Activated CD4-positive, alpha-beta T cell treated with anti-CD3 and anti-CD28 coated beads, Interleukin-2, amount 50 U/mL, for 1 hour (primary cell): ENCODE results near the gene RPS25.
"Not testable (repeated sequence)": the region's sequence is repeated elsewhere in the genome, so short reads cannot be mapped to it uniquely, and the experiment has no call there.

ENCODE experiments used
- DNase-seq: peaks from one replicate; pipeline ENCODE4 v3.0.0-alpha.2; 2020

The RPS25 gene

DNA sequence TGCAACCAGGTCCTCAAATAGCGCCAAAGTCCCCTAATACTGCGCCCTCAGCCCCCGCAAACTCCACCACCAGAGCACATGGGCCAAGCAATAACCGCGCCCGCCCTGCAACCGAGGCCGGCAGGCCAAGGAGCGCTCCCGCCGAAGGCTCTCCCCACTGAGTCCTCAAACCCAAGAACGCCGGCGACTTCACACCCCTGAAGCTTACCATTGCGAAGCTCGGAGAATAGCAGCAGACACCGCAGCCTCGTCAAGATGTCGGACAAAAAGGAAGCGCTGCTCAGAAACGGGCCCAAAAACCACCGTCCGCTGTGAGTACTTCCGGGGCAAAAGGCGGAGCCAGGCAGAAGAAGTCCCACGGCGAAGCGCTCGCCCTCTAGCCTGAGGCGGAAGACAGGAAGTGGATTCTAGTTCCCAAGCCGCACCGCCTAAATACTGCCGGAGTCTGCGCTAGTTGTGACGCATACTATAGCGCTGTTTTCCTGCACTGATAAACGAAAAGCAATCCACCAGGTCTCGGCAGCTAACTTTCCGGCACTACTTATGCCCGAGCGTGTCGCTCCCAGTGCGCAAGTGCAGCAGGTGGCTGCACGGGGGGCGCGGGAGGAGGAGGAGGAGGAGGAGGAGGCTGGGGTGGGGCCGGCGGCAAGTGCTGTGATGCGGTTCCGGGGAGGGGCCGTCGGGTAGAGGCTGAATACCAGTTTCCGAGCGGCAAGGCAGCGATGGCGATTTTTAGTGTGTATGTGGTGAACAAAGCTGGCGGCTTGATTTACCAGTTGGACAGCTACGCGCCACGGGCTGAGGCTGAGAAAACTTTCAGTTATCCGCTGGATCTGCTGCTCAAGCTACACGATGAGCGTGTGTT is at the start of gene RPS25, which contains the start of gene TRAPPC4:
Gene RPS25 (minus strand): TSS at position 270 of the 865 bp plus-strand sequence. CDS start 59 bp downstream, at position 211.
Gene TRAPPC4 (plus strand): TSS at position 693 of the 865 bp plus-strand sequence. CDS start 30 bp downstream, at position 723.
- peak; percentile 94 for DNase-seq

DNA sequence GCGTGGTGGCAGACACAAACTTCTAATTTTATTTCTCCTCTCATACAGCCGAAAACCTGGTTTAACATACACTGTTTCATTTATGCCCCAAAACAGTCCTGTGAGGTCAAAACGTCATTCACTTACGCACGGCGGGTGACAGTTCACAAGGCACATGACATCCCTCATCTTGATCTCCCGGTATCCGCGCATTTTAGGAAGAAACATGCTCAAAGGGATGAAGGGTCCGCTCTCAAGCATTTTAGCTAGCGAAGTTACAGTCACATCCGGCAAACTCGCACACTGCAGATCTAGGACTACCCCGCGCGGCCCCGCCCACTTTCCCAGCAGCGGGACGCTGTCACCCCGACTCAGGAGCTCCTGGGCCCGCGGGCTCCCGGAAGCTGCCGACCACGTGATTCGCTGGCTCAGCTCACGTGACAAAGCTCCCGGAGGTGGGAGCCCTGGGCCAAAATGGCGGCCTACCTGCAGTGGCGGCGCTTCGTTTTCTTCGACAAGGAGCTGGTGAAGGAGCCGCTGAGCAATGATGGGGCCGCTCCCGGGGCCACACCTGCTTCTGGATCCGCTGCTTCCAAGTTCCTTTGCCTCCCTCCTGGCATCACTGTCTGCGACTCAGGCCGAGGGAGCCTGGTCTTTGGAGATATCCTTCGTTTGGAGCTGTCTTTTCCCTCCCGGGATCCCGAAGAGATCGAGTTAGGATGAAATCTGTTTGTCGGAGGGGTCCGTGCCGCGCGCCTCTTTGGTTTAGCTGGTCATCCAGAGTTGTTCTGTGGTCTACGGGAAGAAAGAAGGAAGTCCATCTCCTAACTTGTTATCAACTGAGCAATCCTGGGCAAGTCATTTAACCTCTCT is 49.5 kb upstream of the RPS25 start, which contains the start of gene VPS11:
Gene VPS11 (plus strand): TSS at position 448 of the 852 bp plus-strand sequence. CDS start 6 bp downstream, at position 454.
- peak; percentile 98 for DNase-seq

DNA sequence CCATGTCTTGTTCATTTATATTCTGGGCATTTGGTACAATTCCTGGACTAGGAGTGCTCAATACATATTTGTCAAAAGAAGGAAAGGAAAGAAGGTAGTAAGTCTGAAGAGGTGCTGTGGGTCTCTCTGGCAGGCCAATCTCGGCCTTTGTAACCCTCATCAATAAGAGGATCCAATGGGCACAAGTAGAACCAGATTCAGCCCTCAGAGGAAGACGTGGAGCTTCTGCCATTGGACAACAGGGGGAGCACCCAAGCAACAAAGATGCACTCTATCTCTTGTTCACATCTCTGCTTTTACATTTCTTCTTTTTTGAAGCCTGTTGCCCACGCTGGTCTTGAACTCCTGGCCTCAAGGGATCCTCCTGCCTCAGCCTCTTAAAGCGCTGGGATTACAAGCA is 47.2 kb upstream of the RPS25 start:
- DNase-seq: peak; percentile 38

DNA sequence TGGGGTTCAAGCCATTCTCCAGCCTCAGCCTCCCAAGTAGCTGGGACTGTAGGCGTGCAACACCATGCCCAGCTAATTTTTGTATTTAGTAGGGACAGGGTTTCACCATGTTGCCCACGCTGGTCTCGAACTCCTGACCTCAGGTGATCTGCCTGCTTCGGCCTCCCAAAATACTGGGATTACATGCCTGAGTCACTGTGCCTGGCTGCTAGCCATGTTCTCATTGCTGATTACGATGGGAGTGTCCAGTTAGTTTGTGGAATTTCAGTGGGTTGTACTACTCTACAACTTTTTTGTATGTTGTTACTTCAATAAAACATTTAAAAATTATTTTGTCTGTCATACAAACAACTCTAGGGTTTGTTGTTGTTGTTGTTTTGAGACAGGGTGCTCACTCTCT is 44.6 kb upstream of the RPS25 start:
- DNase-seq: no peak

DNA sequence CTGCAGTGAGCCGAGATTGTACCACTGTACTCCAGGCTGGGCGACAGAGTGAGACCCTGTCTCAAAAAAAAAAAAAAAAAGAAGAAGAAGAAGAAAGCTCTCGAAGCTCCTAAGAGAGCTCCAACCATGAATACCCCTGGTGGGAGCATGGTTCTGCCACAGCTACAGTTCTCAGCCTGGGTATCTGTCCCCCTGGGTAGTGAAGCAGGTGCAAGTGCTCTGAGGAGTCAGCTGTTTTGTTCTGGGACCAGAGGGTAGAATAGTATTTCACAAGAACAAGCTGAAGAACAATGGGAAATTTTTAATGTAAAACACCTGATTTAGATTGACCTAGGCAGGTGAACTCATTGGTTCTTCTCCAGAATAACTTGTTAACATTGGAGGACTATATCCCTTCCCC is 43.1 kb upstream of the RPS25 start:
- no peak for DNase-seq

DNA sequence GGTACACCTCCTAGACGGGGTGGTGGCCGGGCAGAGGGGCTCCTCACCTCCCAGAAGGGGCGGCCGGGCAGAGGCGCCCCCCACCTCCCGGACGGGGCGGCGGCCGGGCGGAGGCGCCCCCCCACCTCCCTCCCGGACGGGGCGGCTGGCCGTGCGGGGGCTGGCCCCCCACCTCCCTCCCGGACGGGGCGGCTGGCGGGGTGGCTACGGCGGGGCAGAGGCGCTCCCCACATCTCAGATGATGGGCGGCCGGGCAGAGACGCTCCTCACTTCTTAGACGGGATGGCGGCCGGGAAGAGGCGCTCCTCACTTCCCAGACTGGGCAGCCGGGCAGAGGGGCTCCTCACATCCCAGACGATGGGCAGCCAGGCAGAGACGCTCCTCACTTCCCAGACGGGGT is 41.0 kb upstream of the RPS25 start:
- DNase-seq: not testable (repeated sequence)

DNA sequence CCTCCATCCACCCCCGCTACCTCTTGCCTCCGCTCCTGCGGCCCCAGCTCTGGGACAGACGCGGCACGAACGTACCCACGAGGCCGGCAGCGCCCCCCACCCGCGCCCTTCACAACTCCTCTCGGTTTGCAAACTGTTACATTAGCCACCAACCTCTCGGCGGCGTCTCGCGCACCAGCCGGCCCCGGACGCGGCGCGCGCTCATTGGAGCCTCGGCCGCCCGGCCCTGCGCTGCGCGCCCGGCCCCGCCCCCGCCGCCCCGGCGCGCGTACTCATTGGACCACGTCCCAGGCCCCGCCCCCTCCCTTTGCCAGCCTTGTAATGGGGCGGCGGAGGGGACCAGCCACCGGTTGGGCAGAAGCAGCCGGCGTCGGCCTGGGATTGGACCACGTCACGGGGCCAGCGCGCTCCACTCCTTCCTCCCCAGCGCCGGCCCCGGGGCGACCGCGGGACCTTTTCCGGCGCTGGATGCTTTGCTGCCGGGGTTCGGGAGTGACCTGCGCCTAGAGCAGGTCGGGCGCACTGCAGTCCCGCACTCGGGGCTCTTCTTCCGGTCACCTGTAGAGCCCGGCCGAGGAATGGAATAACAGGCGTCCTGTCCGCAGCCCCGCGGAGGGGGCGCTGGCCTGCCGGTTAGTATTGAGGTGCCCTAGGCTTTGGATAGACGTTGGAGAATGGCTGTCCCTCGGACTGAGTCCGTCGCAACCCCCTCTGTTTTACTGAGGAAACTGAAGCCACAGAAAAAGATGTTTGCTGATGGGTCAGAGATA is 39.0 kb upstream of the RPS25 start, which contains the start of gene HYOU1:
Gene HYOU1 (minus strand): TSS at position 206 of the 770 bp plus-strand sequence. CDS start 1,045 bp downstream, outside the sequence.
- peak; percentile 99 for DNase-seq

DNA sequence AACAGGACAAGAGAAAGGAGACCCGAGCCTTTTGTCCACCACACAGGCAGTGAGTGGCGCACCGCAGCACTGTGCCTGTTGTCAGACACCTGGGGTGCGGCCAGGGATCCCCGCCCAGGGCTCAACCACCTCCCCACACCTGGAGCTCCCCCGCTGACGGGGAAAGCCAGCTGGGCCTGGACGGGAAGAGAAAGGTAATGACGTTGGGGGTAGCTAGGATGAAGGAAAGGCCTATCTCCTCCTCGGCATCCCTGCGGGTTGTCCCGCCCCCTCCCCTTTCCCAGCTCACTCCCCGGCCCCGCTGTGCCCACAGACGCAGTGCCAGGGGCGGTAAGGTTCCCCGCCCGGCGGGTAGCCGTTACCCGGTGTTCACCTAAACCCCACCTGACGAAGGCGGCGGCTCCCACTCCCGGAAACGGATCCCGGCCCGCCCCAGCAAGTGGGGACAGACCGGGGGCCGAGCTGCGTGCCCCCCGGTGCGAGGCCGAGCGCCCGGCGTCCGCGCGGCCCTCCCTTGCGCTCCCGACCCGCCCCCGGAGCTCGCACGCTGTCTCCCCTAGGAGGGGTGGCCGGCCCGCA is 38.4 kb upstream of the RPS25 start:
- peak; percentile 43 for DNase-seq

DNA sequence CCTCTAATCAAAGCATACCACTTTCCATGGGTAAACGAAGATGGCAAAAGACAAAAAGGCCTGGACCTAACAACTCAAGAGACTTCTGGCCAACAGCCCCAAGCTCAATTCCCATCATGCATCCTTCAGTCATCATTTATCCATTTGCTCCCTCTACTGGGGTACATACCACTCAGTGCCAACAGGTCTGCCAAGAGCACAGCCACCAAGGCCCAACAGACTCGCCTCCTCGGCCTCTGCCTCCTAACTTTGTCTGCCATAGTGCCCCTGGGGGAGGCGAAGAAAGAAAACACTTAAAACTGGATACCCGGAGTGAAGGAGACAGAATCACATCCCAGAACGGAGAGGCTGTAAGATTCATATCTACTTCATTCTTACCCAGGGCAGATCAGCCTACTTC is 37.8 kb upstream of the RPS25 start:
- DNase-seq: no peak

DNA sequence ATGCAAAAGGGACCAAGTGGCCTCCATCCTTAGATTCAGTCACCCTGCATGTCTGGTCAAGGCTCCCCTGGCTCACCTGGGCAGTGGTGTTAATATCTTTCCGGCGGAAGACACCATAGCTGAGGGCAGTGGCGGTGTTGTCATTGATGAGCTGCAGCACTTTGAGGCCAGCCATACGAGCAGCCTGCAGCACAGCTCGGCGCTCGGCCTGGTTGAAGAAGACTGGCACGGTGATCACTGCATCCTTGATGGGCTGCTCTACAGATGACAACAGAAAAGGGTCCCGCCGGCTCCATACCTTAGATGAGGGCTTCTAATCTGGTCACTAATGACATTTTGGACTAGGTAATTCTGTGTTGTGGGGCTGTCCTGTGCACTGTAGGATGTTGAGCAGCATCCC is 36.3 kb upstream of the RPS25 start:
- DNase-seq: no peak

DNA sequence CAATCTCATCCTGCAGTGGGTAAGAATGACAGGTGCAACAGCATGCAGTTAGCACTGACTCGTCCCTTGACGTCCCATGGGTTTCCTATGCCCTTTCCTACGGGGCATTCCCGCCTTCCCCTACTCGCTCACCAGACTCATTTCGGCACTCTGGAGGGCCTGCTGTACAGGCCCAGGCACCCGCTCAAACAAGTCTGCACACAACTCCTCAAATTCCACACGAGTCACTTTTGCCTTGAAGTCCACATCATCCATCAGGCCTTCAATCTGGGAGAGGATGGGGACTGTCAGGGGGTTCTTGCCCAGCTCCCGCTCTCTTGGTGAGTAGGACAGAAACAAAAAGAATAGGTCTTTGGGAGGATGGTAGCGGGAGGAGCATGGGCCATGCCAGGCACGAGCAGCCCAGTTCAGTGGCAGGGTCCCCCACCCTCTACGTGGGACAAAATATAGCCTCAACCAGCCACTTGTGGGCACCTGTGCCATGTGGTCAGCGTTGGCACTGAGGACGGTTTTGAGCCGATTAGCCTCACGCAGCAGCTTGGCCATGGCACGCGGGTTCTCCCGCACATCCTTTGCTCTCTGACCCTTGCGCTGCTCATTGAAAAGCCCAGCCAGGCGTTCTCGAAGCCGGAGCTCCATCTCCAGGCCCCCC is 34.1 kb upstream of the RPS25 start:
- no peak for DNase-seq

DNA sequence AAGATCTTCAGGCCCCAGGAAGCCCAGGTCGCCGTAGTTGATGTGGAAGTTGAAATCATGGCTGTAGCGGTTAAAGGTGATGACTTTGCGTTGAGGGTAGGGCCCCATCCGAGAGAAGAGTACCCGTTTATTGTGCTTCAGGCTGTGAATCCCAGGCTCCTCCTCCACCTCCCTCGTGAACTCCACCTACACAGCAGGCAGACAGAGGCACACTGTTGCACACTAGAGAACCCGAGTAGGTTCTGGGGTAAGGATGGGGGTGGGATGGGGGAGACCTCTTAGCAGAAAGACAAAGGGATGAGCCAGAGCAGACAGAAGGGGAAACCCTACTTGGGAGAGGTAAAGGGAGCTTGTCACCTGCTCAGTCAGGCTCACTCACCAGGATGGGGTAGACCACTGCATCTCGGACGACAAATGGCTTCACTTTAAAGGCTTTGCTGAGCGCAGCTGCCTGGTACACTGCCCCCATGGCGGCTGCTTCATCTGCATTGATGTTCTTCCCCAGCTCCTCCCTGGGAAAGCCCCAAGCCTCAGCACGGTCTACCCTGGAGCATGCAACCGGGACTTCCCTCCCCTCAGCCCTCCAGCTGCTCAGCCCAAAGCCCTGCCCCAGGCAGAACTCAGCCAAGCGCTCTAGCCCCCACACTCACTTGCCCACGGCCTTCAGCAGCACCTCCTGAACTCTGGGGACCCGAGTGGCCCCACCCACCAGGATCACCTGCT is 33.5 kb upstream of the RPS25 start:
- no peak for DNase-seq

DNA sequence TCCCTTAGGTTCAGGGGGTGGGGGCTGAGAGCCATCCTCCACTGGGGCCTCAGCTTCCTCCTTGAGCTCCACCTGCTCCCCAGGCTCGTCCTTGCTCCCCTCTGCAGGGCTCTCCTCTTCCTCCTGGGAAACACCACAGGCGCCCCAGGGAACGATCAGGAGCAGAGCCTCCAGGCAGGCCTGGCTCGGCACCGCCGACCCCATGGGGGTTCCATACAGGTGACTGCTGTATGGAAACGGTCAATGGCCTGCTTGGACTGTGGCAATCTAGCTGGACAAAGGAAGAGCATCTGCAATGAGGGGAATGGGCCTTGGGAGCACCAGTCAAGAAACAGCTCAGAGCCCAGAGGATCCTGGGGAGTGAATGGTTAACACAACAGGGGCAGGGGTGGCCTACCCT is 30.9 kb upstream of the RPS25 start:
- no peak for DNase-seq

DNA sequence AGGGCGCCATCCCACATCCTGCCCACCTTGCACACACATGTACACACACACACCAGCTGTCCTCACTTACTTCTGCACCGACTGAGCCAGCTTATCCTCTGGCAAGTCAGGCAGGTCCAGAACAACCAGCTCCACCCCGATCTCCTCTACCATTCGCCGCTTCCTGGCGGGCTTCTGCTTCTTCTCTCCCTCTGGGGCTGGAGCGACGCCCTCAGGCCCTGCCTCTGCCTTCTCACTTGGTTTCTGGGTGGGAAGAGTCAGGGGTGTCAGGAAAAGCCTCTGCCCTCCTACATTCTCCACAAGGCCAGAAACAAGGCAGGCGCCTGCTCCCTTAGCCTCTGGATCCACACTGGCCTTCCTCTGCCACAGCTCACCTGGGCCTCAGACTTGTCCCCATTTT is 30.5 kb upstream of the RPS25 start:
- DNase-seq: no peak

DNA sequence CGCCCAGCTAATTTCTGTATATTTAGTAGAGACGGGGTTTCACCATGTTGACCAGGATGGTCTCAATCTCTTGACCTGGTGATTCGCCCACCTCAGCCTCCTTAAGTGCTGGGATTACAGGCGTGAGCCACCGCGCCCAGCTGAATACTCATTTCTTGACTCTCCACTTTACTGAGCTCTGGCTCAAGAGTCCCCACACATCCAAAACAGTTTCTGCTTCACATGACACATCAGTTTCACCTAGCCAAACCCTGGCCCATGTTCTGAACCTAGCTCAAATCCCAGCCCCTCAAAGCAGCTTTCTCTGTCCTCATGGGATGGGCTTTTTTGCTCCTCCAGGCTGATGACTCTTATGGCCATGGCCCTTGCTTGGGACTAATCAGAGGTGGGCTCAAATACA is 29.1 kb upstream of the RPS25 start:
- DNase-seq: no peak

DNA sequence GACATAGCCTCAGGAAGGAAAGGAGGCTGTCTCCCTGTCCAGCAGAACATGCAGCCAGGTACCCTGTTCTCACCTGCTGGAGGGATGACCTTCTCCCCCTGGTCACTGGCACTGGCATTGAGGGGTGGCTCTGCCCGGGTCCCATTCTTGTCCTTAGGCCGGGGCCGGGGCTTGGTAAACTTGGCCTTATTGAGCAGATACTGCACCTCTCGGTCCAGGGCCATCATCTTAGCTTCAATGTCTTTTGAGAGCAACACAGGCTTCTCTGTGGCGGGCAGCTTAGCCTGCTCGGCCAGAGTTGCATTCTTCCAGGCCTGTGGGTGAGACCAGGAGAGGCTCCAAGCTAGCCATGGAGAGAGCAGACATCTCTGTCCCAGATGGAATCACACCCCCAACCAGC is 28.3 kb upstream of the RPS25 start:
- no peak for DNase-seq

DNA sequence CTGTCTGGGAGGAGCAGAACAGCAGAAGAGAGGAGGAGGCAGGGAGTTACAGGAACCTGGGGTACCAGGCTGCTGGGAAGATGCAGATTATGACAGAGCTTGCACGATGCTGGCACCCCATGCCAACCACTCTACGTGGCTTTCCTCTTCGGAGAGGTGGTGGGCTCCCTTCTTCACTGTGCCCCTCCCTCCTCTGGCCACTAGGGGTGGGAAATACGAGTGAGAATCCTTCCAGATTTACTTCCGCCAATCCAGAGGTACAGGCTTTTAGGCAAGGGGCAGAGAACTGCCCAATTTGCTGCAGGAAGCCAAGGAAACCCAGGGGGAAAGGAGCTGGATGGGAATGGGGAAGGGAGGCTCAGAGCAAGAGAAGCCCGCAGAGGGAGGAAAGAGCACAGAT is 26.6 kb upstream of the RPS25 start:
- DNase-seq: no peak

DNA sequence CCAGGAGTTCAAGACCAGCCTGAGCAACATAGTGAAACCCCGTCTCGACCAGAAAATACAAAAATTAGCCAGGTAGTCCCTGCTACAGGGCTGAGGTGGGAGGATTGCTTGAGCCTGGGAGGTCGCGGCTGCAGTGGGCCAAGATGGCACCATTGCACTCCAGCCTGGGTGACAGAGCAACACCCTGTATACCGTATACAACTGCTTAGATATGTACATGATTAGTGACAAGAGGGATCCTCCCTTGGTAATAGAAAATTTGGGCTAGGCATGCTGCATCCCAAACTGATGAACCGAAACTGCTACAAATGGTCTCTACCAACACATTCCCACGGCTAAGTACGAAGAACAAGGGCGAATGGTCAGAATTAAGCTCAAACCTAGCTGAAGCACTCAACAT is 24.8 kb upstream of the RPS25 start:
- DNase-seq: no peak

DNA sequence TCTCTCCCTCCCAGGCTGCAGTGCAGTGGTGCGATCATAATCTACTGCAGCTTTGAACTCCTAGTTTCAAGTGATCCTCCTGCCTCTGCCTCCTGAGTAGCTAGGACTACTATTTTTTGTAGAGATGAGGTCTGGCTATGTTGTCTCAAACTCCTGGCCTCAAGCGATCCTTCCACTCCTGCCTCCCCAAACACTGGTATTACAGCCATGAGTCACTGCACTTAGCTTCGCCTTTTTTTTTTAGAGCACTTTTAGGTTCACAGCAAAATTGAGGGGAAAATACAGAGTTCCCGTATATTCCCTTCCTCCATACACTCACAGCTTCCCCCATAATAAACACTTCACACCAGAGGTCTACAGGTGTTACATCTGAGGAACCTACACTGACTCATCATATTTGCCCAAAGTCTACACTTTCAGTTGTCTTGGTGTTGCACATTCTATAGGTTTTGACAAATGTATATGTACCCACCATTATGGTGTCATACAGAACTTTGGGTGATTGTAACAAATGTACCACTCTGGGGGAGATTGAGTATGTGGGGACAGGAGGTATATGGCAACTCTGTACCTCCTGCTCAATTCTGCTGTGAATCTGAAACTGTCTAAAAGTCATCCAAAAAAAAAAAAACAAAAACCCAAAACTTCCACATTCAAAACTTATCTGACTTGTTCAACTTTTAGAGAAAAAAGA is 23.8 kb upstream of the RPS25 start:
- no peak for DNase-seq

DNA sequence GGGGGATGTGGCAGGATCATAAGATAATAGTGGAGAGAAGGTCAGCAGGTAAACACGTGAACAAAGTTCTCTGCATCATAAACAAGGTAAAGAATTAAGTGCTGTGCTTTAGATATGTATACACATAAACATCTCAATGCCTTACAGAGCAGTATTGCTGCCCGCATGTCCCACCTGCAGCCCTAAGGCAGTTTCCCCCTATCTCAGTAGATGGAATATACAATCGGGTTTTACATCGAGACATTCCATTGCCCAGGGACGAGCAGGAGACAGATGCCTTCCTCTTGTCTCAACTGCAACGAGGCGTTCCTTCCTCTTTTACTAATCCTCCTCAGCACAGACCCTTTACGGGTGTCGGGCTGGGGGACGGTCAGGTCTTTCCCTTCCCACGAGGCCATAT is 21.3 kb upstream of the RPS25 start:
- not testable (repeated sequence) for DNase-seq
